Esophagus squamous epithelium (tissue), 5 donors: ENCODE data around the gene RTN4RL1. TPM values are rescaled to one million over a fixed set of nuclear protein-coding genes. Genes with fewer than 3 reads are reported as not detected.

ENCODE experiments used
- DNase-seq: peaks from one replicate; lab custom pipeline; 2025; lab: John Stamatoyannopoulos, UW
- H3K27ac ChIP-seq, 4 donors: fragments of 200-600 bp; sonication (generic); one replicate each; pipeline ENCODE4 v1.5.1; 2016 to 2019; ENCODE audit warnings: mild to moderate bottlenecking in 1 of 4
- H3K27me3 ChIP-seq, 4 donors: fragments of 200-600 bp; sonication (generic); 1 replicate in 3 of 4; 2 replicates in 1 of 4; pipeline versions ENCODE4 v1.5.1 to v1.6.0; 2017 to 2021; ENCODE audit warnings: antibody characterized with exemption in 1 of 4
- H3K36me3 ChIP-seq, 3 donors: fragments of 200-600 bp; sonication (generic); one replicate each; pipeline ENCODE4 v1.5.1; 2016 to 2019
- H3K4me1 ChIP-seq, 3 donors: fragments of 200-600 bp; sonication (generic); one replicate each; pipeline ENCODE4 v1.5.1; 2017 to 2019
- H3K4me3 ChIP-seq, 4 donors: fragments of 200-600 bp; sonication (generic); 1 replicate in 3 of 4; 2 replicates in 1 of 4; pipeline ENCODE4 v1.5.1; 2016 to 2019; ENCODE audit warnings: mild to moderate bottlenecking in 2 of 4, moderate library complexity in 1 of 4
- H3K9me3 ChIP-seq, 3 donors: fragments of 200-600 bp; sonication (generic); one replicate each; pipeline ENCODE4 v1.5.1; 2016 to 2019
- CTCF ChIP-seq, 6 experiments: fragments of 450-650 bp in 4 of 6; fragments of 200-600 bp in 2 of 6; sonication (generic) in 2 of 6; IDR thresholded peaks; one replicate each; pipeline ENCODE4 v1.5.1; 2016 to 2019; ENCODE audit warnings: antibody characterized with exemption in 6 of 6, mild to moderate bottlenecking in 4 of 6, moderate library complexity in 4 of 6
- POLR2A ChIP-seq, 4 donors: fragments of 450-650 bp; IDR thresholded peaks; one replicate each; pipeline ENCODE4 v1.6.1; 2017; ENCODE audit warnings: antibody characterized with exemption in 4 of 4, mild to moderate bottlenecking in 4 of 4, moderate library complexity in 3 of 4
- WGBS, 2 donors: methylation state at CpG; one replicate each; pipeline ENCODE4 v1.1.5; 2018; 5-methylcytosine and 5-hydroxymethylcytosine counted together
- intact Hi-C: fragments of 100-400 bp; cut with DNase I; formaldehyde crosslinking; loops from one replicate; pipeline ENCODE4 v1.15.0; 2022
- total RNA-seq, 4 donors: library from RNA; depleted of rRNA; stranded (reverse); fragments of >200 nt; gene quantifications; one replicate each; pipeline ENCODE4 v1.1.0, GENCODE V29; 2016
- donor health status: DM: yes; HTN: yes; CAD: no.

The RTN4RL1 gene
- total RNA-seq, 4 donors from 2014 or later = 1.1 to 4.0 (median 2.0) TPM

GRCh38 chr17:1996800-1997288 is 28.3 kb downstream of the RTN4RL1 start:
- no peak overlapping the region for H3K4me3 ChIP-seq
- peaks cover 27 to 50% (median 30%) of the 10 kb centered on the region in 3 donors for H3K4me1 ChIP-seq
- TF ChIP-seq CTCF (IDR thresholded peaks at IDR 0.05) = no peak
- no peak for TF ChIP-seq POLR2A (IDR thresholded peaks at IDR 0.05)
- H3K27ac ChIP-seq = no peak overlapping the region
- no peaks in the 10 kb centered on the region for H3K9me3 ChIP-seq
- no peaks in the 10 kb centered on the region for H3K36me3 ChIP-seq
- intact Hi-C loops = no loop called here
- 88% methylated on average over 9 of the region's 9 CpGs for WGBS, 2 donors
- peaks cover 0 to 31% (median 0%) of the 10 kb centered on the region in 4 donors for H3K27me3 ChIP-seq
- no peak for DNase-seq

- H3K4me1 ChIP-seq = peaks cover 27 to 50% (median 30%) of the 10 kb centered on the region in 3 donors
- no peak for DNase-seq
Observed at GRCh38 chr17:1995907-1996799, 29.0 kb downstream of the RTN4RL1 start.

GRCh38 chr17:1995321-1995892 is 29.7 kb downstream of the RTN4RL1 start:
- no peak for DNase-seq
- no peaks in the 10 kb centered on the region for H3K9me3 ChIP-seq
- H3K4me1 ChIP-seq = peaks cover 27 to 48% (median 30%) of the 10 kb centered on the region in 3 donors
- intact Hi-C loops = no loop called here
- peaks cover 0 to 31% (median 0%) of the 10 kb centered on the region in 4 donors for H3K27me3 ChIP-seq
- no peaks in the 10 kb centered on the region for H3K36me3 ChIP-seq
- no peak overlapping the region for H3K4me3 ChIP-seq
- TF ChIP-seq POLR2A (IDR thresholded peaks at IDR 0.05) = no peak
- H3K27ac ChIP-seq = no peak overlapping the region
- 89 to 92% methylated on average over 11 to 16 of the region's 16 CpGs for WGBS, 2 donors

More at GRCh38 chr17:1995907-1996799, 29.0 kb downstream of the RTN4RL1 start:
- no peaks in the 10 kb centered on the region for H3K36me3 ChIP-seq
- intact Hi-C loops = no loop called here
- TF ChIP-seq POLR2A (IDR thresholded peaks at IDR 0.05) (no peak), CTCF (IDR thresholded peaks at IDR 0.05) (no peak)
- peaks cover 0 to 31% (median 0%) of the 10 kb centered on the region in 4 donors for H3K27me3 ChIP-seq
- H3K27ac ChIP-seq = no peak overlapping the region
- WGBS, 2 donors = 76 to 88% methylated on average over 5 to 11 of the region's 14 CpGs
- H3K9me3 ChIP-seq = no peaks in the 10 kb centered on the region
- H3K4me3 ChIP-seq = no peak overlapping the region

- no peak overlapping the region for H3K4me3 ChIP-seq
- TF ChIP-seq CTCF (IDR thresholded peaks at IDR 0.05) (no peak), POLR2A (IDR thresholded peaks at IDR 0.05) (no peak)
- H3K9me3 ChIP-seq = no peaks in the 10 kb centered on the region
- H3K36me3 ChIP-seq = no peaks in the 10 kb centered on the region
- H3K4me1 ChIP-seq = peaks cover 20 to 44% (median 25%) of the 10 kb centered on the region in 3 donors
- 88 to 97% methylated on average over 4 of the region's 4 CpGs for WGBS, 2 donors
- H3K27ac ChIP-seq = no peak overlapping the region
- intact Hi-C loops = no loop called here
- H3K27me3 ChIP-seq = peaks cover 0 to 31% (median 0%) of the 10 kb centered on the region in 4 donors
- DNase-seq = no peak
Observed at GRCh38 chr17:1994707-1995106, 30.4 kb downstream of the RTN4RL1 start.

GRCh38 chr17:1992541-1992940 is 32.6 kb downstream of the RTN4RL1 start:
- Histone ChIP-seq H3K4me1 (peaks cover 6 to 37% (median 14%) of the 10 kb centered on the region in 3 donors), H3K27ac (no peak overlapping the region), H3K36me3 (no peaks in the 10 kb centered on the region), H3K27me3 (peaks cover 0 to 17% (median 0%) of the 10 kb centered on the region in 4 donors), H3K9me3 (no peaks in the 10 kb centered on the region), H3K4me3 (no peak overlapping the region)
- DNase-seq = no peak
- WGBS, 2 donors = 78 to 80% methylated on average over 6 to 8 of the region's 10 CpGs
- intact Hi-C loops = no loop called here
- TF ChIP-seq CTCF (IDR thresholded peaks at IDR 0.05) = no peak
